DND-41 (cell line): ENCODE measurements around the gene NR2E1.

Source experiments
- ATAC-seq: fragments of 200-7000 bp; cut with Tn5 transposase; 3 replicates; pipeline ENCODE4 v1.9.1; 2021; ENCODE audit warnings: low read depth; ENCODE audit not compliant: insufficient read depth
- DNase-seq: peaks from one replicate; pipeline ENCODE4 v3.0.0-alpha.2; 2020
- H2AFZ ChIP-seq: 2 replicates; pipeline ENCODE4 v1.6.0; 2012; ENCODE audit warnings: low read depth, low read length
- H3K27ac ChIP-seq: 2 replicates; pipeline ENCODE4 v1.5.1; 2012; ENCODE audit warnings: low read length, inconsistent platforms
- H3K27me3 ChIP-seq: fragments of 200-600 bp; sonication (generic); 2 replicates; pipeline ENCODE4 v1.6.0; 2012; ENCODE audit warnings: low read length, mild to moderate bottlenecking, inconsistent platforms; ENCODE audit not compliant: insufficient read depth, poor library complexity
- H3K36me3 ChIP-seq: 2 replicates; pipeline ENCODE4 v1.5.1; 2012; ENCODE audit warnings: low read length, inconsistent platforms; ENCODE audit not compliant: insufficient read depth
- H3K4me1 ChIP-seq: 2 replicates; pipeline ENCODE4 v1.5.1; 2012; ENCODE audit warnings: mild to moderate bottlenecking, low read length; ENCODE audit not compliant: insufficient read depth
- H3K4me2 ChIP-seq: 2 replicates; pipeline ENCODE4 v1.6.0; 2012; ENCODE audit warnings: mild to moderate bottlenecking, moderate library complexity, low read length, inconsistent platforms; ENCODE audit not compliant: insufficient read depth
- H3K4me3 ChIP-seq, 2 experiments: fragments of 200-600 bp in 1 of 2; shearing (Covaris generic) in 1 of 2; 2 replicates each; pipeline ENCODE4 v1.5.1; 2012 to 2016; ENCODE audit warnings: inconsistent platforms in 2 of 2, low read length in 2 of 2, mild to moderate bottlenecking in 2 of 2, low read depth in 1 of 2, moderate library complexity in 1 of 2
- H3K79me2 ChIP-seq: 2 replicates; pipeline ENCODE4 v1.6.0; 2012; ENCODE audit warnings: low read length, inconsistent platforms; ENCODE audit not compliant: insufficient read depth
- H3K9ac ChIP-seq: 2 replicates; pipeline ENCODE4 v1.6.0; 2012; ENCODE audit warnings: low read depth, mild to moderate bottlenecking, inconsistent platforms, low read length, moderate library complexity
- H3K9me3 ChIP-seq: 2 replicates; pipeline ENCODE4 v1.5.1; 2012; ENCODE audit warnings: low read length, moderate library complexity, mild to moderate bottlenecking, inconsistent platforms; ENCODE audit not compliant: insufficient read depth, severe bottlenecking
- H4K20me1 ChIP-seq: 2 replicates; pipeline ENCODE4 v1.6.0; 2012; ENCODE audit warnings: low read length; ENCODE audit not compliant: insufficient read depth
- CTCF ChIP-seq: IDR thresholded peaks from 2 replicates; pipeline ENCODE4 v1.5.1; 2012; ENCODE audit warnings: borderline replicate concordance, low read length, moderate library complexity, mild to moderate bottlenecking; ENCODE audit not compliant: poor library complexity, severe bottlenecking; ENCODE audit errors: extremely low read depth
- EZH2 ChIP-seq: IDR thresholded peaks from 3 replicates; pipeline ENCODE4 v1.6.1; 2012; ENCODE audit warnings: borderline replicate concordance, low read depth, mild to moderate bottlenecking, moderate library complexity, low read length, inconsistent platforms; ENCODE audit not compliant: severe bottlenecking

NR2E1 gene

DNA sequence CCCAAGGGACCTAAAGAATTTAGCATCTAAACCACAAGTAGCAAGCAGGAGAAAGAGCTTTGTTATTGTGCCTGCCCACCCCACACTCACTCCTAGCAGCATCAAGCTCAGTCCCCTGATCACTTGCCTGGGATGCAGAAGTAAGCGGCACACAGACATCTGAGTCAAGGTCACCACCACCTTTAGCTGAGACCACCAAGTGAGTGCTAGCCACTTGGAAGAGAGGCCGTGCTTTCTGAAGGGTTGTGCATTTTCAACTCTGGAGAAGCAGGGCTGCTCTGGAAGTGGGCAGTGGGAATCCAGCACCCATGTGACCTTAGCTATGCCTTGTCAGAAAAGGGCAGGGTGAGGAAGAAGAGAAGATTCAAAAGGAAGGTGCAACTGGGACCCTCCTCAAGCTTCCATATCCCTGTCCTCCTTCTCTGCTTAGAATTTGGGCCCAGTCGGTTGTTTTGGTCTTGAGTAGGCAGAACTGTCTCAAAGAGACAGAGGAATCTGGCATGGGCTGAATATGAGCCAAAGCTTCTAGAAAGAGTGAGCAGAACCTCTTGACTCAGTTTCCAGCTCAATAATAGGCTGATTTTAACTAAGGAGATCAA lies 6.2 kb downstream of the NR2E1 start:
- Histone ChIP-seq H3K9me3 (no peaks in the 10 kb centered on the region), H3K4me1 (no peaks in the 10 kb centered on the region), H3K27me3 (no peaks in the 10 kb centered on the region), H3K27ac (no peak overlapping the region), H3K79me2 (no peaks in the 10 kb centered on the region), H4K20me1 (no peaks in the 10 kb centered on the region), H3K4me2 (no peak overlapping the region), H2AFZ (no peak overlapping the region), H3K4me3 (no peak overlapping the region), H3K36me3 (no peaks in the 10 kb centered on the region), H3K9ac (no peak overlapping the region)
- DNase-seq (no peak), ATAC-seq (no peak)
- TF ChIP-seq CTCF (no peak), EZH2 (no peak)

DNA sequence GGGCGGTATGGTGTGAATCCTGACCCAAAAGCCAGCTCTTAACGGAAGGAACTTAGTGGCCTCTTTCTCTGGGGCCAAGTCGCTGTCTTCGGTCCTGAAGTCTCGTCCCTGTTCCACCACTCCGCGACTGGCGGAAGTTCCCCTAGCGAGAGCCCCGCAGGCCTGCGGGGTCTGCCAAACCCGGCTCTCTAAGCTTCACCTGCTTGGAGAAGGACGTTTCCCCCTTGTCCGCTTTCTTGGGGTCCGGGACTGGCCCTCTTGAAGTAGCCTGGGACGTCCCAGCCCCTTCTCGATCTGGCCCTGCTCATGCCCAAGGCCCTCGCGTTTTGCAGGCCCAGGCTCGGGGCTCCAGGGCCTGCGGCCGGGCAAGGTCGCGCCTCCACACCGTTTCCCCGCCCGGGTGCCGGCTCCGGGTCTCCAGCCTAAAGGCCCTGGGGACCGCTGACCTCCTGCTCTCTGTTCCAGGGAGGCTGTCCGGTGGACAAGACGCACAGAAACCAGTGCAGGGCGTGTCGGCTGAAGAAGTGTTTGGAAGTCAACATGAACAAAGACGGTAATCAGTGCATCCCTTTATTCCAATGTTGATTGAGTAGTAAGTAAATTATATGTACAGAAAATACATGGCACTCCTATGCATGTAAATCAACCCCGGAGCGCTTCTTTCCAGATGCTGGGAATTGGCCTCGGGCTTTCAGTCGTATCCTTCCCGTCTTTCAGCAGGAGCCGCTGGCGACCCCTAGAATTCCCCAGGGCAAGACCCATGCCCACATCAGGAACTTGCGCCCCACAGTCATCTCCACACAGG lies 8.8 kb downstream of the NR2E1 start:
- H3K27me3 ChIP-seq, result no peaks in the 10 kb centered on the region
- DNase-seq (no peak), ATAC-seq (no peak)
- no peaks in the 10 kb centered on the region for H3K9me3 ChIP-seq
- no peak overlapping the region for H3K9ac ChIP-seq
- no peak overlapping the region for H3K4me2 ChIP-seq
- H3K4me1 ChIP-seq, result peaks cover 5% of the 10 kb centered on the region
- no peaks in the 10 kb centered on the region for H3K79me2 ChIP-seq
- no peaks in the 10 kb centered on the region for H3K36me3 ChIP-seq
- TF ChIP-seq CTCF, result no peak
- TF ChIP-seq EZH2, result no peak
- no peak overlapping the region for H3K27ac ChIP-seq
- no peak overlapping the region for H3K4me3 ChIP-seq
- no peak overlapping the region for H2AFZ ChIP-seq
- H4K20me1 ChIP-seq, result no peaks in the 10 kb centered on the region

DNA sequence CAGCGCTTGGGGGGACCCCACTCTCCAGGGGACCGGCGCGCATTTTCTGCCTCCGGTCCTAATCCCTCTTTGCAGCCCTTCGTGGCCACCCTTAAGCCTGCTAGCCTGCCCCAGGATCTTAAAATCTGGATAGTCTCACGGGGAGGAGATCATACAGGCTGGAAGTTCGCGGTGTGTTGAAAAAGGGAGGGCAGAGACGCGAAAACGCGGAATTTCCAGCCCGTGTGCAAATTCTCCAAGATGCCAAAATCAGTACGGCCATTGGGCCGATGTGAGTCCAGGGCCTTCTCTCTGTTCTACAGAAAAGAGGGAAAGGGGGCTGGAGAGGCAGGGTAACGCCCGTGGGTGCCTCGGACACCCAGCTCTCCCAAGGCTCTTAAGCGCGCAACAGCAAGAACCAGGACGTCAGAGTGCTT lies 9.4 kb downstream of the NR2E1 start:
- no peaks in the 10 kb centered on the region for H3K36me3 ChIP-seq
- ATAC-seq (no peak), DNase-seq (no peak)
- no peak overlapping the region for H3K4me3 ChIP-seq
- no peak overlapping the region for H3K9ac ChIP-seq
- no peaks in the 10 kb centered on the region for H3K79me2 ChIP-seq
- no peaks in the 10 kb centered on the region for H4K20me1 ChIP-seq
- no peaks in the 10 kb centered on the region for H3K9me3 ChIP-seq
- no peak overlapping the region for H2AFZ ChIP-seq
- no peak overlapping the region for H3K4me2 ChIP-seq
- no peak overlapping the region for H3K27ac ChIP-seq
- TF ChIP-seq EZH2 (no peak), CTCF (no peak)
- H3K4me1 ChIP-seq, result peaks cover 5% of the 10 kb centered on the region
- no peaks in the 10 kb centered on the region for H3K27me3 ChIP-seq
